HG03139 (cell line): ENCODE results near the gene CYP24A1.

ENCODE experiments used
- ATAC-seq: cut with Tn5 transposase; IDR thresholded peaks from one replicate; pipeline ENCODE4 v1.9.1; 2021; ENCODE audit not compliant: unreplicated experiment

CYP24A1 gene

GRCh38 chr20:54158226-54158625 lies 15.6 kb downstream of the CYP24A1 start:
- no peak for ATAC-seq

- no peak for ATAC-seq
These were observed 16.6 kb downstream of the CYP24A1 start for GRCh38 chr20:54156981-54157835.

DNA sequence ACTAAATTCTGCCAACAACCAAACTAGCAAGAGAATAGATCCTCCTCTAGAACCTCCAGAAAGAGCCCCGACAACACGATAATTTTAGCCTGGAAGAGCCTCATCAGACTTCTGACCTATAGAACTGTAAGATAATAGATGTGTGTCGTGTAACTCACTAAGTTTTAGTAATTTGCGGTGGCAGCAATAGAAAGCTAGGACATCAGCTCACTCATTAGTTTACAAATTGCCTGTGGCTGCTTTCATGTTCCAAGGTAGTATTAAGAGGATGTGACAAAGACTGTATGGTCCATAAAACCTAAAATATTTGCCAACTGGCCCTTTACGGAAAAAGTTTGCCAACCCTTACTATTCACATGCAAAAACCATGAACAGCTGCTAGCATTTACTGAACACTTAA lies 17.3 kb downstream of the CYP24A1 start:
- no peak for ATAC-seq

DNA sequence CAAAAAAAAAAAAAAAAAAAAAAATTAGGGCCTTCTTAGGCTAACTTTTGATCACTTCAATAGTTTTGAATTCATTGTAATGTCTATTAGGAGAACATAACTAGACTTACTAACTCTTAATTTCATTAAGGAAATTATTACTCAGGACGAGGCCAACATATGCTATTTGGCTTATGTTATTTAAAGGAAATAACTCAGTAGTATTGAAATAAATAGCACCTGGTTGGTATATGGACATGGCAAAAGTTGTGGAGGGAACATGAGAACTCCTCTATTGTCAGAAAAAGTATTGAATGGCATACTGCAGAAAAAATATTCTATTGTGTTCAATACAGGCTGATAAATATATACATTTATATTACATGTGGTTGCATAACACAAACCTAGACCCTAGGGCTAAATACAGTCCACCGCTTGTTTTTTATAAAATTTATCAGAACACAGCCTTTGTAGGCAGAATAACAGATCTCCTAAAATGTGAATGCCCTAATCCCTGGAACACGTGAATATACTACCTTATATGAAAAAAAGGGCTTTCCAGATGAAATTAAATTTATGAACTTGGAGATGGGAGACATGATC lies 18.0 kb downstream of the CYP24A1 start:
- no peak for ATAC-seq

DNA sequence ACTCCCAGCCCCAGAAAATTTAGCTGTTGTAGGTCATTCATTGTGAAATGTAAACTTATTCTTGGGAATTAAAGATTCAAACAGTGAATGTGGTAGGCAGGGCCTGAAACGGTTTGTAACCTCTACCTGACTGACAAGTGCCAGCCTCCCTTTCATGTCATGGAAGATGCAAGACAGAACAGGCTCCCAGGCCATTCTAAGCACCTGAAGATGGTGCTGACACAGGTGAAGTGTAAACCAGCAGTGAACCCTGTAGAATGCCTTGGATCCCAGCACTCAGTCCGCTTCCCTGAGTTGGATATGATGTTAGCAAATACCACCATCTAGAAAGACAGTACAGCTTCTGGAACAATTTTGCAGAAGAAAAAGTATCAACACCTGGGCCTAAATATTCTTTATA lies 19.3 kb downstream of the CYP24A1 start:
- no peak for ATAC-seq

DNA sequence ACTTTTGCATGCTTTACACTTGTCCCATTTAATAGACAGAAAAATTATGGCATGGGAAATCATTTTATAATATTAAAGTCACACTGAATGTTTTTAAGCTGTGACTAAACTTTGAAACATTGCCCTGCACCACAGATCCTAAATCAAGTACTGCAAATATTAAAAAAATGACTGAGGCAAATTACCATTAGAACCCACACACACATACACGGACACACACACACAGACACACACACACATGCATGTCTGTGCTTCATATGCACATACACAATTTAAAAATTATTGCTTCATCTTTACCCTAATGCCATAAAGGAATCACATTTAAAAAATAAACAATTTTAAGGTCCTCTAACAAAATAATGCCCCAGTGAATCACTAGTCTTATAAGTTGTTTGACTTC lies 19.9 kb downstream of the CYP24A1 start:
- ATAC-seq, result no peak

DNA sequence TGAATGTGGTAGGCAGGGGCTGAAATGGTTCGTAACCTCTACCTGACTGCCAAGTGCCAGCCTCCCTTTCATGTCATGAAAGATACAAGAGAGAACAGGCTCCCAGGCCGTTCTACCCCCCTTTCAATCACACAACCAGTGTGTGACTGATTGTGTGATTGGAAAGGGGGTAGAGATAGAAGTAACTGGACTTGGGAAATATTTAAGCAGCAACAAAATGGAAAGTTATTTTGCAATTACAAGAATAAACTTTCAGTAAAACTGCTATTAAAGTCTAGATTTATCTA lies 20.8 kb downstream of the CYP24A1 start:
- no peak for ATAC-seq

GRCh38 chr20:54152227-54153040 lies 21.4 kb downstream of the CYP24A1 start:
- no peak for ATAC-seq

DNA sequence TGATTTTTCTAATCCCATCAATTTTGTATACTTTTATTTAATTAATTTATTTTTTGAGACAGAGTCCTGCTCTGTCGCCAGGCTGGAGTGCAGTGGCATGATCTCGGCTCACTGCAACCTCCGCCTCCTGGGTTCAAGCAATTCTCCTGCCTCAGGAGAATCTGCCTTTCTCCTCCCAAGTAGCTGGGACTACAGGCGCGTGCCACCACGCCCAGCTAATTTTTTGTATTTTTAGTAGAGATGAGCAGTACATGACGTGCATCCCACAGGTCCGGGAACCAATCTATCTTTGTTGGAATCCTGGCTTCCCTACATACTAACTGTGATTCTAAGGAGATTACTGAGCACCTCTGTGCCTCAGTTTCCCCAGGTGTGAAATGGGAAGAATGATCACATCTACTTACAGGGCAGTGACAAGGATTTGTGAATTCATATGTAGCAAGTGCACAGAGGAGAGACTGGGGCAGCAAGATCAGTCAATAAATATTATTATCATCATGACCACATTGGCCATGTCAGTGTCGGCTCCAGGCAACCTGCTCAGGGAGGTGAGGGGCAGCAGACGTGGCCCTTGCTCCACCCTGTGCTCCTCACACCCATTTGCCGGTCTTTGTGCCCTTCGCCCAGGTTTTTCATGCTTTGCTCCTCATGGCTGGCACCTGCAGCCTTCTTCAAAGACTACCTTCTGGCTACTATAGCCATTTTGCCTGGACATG lies 22.1 kb downstream of the CYP24A1 start:
- ATAC-seq, result no peak

- ATAC-seq, result no peak
These were observed 22.7 kb downstream of the CYP24A1 start for GRCh38 chr20:54151075-54151439.

DNA sequence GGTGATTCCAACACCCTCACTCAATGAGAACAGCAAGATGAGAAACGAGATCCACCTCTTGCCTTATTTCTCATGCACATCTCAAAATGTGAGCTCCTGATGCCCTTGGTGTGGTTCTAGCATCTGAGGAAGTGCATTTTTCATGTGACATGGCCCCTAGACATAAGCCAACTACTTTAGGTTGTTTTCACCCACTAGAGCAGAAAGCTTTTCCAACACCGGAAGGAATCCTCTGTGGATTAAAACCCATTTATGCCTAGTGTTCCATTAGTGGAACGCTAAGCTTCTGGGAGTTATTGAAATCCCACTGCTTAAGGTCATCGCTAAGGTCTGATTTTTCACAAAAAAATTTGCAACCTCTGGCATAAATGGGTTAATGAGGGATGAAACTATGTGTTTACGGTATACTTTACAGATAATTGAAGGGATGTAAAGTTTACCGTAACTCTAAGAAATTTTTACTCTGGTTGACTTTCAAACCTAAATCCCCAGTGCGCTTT lies 24.0 kb downstream of the CYP24A1 start:
- ATAC-seq, result no peak

DNA sequence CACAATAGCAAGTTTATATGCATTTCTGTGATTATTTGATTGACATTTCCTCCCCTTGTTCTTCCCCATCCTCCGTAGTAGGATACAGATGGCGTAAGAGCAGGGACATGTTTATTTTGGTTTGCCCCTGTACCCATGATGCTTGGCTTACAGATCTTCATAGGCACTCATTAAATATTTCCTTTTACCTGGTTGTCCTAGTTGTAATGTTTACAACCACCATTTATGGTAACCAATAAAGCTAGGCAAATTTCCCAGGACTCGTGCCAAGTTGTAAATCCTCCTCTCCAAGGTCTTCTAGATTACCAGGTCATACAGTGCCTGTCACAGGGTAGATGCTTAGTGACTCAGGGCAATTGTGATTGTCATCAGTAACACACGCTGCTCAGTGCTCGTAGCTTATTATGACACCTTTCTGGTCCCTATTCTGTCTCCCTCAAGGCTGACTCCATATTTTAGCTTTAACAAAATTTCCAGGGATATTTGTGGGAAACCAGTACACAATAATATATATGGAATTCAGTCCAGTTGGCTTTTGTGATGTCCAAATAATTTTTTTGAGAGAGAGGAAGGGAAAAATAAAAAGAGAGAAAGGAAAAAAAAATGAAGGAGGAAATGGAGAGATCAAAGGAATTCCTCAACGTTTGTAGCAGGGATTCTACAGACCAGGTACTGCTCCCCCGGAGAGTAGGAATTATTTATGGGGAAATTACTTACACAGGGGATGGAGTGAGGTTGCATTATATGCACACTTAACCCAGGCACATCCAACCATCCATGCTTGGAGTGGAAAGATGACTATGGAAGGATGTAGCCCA lies 24.6 kb downstream of the CYP24A1 start:
- ATAC-seq, result no peak

DNA sequence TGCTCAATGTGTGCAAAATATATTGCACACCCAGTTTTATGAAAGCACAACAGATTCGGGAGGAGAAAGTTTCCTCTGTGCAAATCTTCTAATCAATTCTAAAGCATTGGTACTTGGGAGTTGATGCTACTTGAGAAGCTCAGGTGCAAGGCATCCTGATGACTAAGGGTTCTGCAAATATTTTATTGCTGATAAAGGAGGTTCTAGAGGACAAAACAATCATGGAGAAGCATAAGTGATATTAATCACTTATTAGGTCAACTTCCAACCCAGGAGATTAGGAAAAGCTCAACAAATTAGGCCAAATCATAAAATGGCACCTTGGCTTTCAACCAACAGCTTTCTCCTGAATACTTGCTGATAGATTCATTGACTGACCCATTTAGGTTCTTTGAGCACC lies 27.1 kb downstream of the CYP24A1 start:
- ATAC-seq, result no peak

DNA sequence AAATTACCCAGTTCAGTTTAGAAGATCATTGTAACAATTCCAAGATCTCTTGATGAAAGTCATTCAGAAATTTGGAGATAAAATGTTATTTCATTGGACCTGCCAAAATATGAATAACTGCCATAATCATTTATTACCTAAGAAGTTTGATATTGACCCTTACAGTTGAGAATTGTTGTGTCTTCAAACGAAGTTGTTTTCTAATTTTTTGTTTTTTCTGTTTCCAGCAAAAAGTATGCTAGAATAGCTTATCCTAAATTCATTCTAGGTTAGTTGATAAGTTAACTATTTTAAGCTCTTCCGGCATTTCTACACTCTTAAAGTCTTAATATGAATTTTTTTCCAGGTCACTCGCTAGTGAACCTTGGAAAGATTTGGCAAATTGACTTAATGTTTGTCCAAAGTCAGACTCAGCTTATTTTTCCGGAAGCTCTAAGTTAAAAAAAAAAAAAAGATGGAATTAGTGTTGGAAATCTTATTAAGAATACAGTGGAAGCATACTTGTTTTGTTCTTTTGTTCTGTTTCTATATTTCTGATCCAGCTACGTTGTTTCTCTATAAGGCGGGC lies 28.9 kb downstream of the CYP24A1 start:
- no peak for ATAC-seq

DNA sequence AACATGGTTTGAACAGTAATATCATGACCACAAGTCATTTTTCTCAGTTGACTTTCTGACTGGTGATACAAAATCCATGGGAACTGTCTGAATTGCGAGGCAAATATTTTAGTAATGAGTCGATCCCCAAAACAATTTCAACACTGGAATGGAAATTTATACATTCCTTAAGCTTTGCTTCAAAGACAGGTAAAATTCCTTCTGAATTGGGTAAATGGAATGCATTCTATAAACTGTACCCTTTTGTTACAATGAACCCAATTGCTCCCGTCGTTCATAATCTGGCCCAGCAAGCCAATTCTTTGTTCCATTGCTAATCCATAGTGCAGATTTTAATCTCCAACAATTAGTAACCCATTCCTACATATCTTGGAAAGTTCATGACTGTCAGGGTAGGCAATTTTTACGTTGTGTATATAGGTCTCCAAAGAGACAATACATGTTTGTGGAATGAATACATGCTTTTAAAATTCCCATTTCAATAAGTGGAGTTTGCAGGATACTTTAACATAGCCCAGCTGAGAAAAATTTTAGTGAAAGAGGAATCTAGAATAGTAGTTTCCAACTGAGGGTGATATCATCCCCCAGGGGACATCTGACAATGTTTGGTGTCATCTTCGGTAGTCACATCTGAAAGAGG lies 32.7 kb downstream of the CYP24A1 start:
- no peak for ATAC-seq

- no peak for ATAC-seq
These were observed 33.3 kb downstream of the CYP24A1 start for GRCh38 chr20:54140486-54140885.

- ATAC-seq, result no peak
These were observed 33.7 kb downstream of the CYP24A1 start for GRCh38 chr20:54140067-54140466.

- ATAC-seq, result no peak
These were observed 34.6 kb downstream of the CYP24A1 start for GRCh38 chr20:54139188-54139587.

- no peak for ATAC-seq
These were observed 35.4 kb downstream of the CYP24A1 start for GRCh38 chr20:54138427-54138826.

DNA sequence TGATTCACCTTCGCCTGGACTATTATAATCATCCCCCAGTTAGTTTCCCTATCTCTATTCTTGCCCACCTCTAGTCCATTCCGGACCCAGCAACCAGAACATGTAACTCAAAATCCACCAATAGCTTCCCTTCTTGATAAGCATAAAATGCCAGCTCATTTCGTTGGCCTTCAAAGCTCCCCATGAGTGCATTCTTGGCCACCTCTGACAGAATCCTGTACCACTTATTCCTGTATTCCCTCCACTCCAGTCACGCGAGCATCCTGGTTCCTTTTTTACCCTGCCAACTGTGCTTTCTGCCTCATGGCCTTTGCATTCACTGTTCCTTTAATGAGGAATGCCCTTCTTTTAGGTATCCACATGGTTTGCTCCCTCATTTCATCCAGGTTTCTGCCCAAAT lies 36.7 kb downstream of the CYP24A1 start:
- no peak for ATAC-seq
